Hematopoietic multipotent progenitor cell treated with erythropoietin and hydrocortisone succinate and interleukin-3 and kit ligand, for 17 days (in vitro differentiated cells): ENCODE data around the gene PLK3.
"Not testable (repeated sequence)": the region's sequence is repeated elsewhere in the genome, so short reads cannot be mapped to it uniquely, and the experiment has no call there.

Experiments used
- DNase-seq: peaks from one replicate; pipeline ENCODE4 v3.0.0-alpha.2; 2015; ENCODE audit warnings: low spot score

The PLK3 gene

DNA sequence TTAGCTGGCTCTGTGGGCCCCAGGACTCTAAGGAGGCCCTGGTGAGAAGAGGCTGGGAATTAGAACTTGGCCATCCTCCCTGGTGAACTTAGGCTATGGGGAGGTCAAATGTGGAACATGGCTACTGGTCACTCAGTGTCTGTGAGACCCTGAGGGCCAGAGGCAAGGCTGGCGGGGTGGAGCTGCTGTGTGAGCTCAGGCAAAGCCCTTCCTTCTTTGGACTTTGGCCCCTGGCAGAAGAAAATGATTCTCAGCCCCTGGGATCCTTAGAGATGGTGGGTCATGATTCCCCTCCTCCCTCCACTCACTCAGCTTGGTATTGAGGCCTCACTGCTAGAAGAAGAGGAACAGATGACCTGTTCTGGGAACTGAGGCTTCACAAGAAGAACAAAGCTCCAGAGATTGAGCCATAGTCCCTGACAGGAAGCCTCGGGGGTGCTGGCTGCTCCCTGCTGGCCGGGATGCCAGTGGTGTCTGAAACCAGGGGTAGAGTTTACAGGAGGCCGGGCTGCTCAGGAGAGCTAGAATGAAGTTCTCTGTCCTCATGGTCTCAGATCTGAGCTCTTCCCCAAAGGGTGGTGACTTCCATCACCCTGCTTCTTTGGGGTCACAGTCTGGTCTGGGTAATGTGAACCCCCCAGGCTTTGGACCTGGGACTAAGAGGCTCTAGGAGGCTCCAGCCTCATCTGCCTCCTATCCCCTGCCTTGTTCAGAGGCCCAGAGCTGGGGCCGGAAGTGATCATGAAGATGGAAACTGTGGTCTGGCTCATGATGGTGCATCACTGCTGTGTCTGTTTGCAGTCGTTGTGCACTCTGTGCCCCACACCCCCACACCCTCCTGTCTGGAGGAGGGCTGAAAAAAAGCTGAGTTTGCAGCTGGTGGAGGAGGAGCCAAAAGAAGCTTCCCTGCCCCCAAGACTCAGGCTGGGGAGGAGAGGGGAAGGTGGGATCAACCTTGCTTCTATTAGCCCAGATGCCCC, 9.1 kb downstream of the PLK3 start:
- DNase-seq: peak; percentile 41

DNA sequence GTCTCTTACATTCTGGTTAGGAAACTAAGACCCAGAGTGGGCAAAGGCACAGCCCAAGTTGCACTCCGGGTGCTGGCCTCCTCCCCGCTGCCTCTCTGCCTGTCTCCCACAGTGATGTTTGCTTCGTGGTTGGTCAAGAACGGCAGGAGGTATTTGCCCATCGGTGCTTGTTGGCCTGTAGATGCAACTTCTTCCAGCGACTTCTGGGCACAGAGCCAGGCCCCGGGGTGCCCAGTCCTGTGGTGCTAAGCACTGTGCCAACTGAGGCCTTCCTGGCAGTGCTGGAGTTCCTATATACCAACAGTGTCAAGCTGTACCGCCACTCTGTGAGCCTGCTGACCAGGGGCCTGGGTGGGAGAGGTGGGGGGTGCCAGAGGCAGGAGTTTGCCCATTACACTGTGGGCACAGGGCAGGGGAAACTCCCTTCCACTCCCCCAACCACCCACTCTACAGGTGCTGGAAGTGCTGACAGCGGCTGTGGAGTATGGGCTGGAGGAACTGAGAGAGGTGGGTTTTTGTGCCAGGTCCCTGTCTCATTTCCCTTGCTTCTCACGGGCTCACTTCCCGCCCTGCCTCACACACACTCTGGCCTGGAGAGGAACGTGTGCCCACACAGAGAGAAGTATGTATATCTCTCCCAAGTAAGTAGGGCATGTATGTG, 10.1 kb downstream of the PLK3 start:
- DNase-seq: peak; percentile 66

DNA sequence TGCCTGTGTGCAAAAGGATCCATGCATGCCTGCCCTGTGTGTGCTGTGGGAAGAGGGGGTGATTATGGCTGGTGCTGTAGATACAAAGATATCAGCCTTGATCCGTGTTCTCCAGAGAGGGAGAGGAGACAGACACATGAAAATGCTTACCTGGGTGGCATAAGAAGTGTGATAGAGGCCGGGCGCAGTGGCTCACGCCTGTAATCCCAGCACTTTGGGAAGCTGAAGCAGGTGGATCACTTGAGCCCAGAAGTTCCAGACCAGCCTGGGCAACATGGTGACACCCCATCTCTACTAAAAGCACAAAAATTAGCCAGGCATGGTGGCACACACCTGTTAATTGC, 10.6 kb downstream of the PLK3 start:
- not testable (repeated sequence) for DNase-seq

DNA sequence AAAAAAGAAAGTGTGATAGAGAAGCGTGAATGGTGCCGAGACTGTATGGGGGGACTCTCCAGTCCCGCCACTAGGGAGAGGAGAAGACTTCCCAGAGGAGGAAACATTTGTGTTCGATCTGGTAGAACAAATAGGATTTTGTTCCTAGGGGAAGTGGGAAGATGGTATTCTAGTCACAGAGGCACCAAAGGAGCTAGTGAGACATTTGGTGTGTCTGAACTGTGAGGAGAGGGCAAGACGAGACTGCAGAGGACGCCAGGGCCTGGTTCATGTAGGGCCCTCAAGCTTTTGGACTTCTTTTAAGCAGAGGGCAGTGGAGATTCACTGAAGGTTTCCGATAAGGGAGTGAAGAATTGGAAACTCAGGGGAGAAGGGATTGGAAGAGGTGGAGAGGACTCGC, 11.1 kb downstream of the PLK3 start:
- no peak for DNase-seq

DNA sequence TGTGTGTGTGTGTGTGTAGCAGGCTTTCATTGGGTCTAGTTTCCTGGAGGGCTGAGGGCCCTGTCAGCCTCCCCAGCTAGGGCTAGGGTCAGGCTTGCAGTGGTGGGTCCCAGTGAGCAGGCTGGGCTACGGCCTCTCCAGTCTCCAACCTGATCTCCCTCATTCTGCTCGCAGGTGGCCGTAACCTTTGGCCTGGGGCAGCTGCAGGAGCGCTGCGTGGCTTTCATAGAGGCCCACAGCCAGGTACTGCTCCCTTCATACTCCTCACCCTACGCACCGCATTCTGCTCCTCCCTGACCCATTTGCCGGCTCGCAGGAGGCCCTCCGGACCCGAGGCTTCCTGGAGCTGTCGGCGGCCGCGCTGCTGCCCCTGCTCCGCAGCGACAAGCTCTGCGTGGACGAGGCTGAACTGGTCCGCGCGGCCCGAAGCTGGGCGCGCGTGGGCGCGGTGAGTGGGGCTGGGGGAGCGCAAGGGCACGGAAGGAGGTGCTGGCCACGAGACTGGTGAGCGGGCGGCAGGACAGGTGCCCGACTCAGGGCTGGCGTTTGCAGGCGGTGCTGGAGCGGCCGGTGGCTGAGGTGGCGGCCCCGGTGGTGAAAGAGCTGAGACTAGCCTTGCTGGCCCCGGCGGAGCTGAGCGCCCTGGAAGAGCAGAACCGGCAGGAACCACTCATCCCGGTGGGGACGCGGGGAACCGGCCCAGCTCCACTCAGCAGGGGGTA, 12.8 kb downstream of the PLK3 start:
- no peak for DNase-seq

DNA sequence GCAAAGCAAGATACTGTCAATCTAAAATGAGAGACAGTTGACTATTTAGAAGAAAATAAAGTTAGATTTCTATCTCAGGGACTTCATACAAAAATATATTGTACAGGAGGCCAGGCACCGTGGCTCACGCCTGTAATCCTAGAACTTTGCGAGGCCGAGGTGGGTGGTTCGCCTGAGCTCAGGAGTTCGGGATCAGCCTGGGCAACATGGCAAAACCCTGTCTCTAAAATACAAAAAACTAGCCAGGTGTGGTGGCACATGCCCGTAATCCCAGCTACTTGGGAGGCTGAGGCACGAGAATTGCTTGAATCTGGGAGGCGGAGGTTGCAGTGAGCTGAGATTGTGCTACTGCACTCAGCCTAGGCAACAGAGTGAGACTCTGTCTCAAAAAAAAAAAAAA, 15.7 kb downstream of the PLK3 start:
- DNase-seq: not testable (repeated sequence)

DNA sequence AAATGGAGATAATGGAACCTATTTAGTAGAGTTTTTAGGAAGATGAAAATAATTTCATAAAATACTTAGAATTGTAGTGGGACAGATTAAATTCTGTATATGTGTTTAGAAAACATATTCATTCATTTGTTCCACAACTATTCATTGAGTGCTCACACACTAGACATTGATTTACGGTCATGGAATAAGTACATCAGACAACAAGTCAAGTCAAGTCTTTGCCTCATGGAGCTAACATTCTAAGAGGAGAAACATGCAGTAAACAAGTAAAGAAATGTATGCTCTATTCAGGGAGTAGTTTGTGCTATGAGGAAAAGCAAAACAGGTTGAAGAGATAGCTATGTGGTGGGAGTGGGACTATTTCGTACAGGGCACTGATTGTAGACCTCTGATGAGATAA, 17.1 kb downstream of the PLK3 start:
- no peak for DNase-seq

DNA sequence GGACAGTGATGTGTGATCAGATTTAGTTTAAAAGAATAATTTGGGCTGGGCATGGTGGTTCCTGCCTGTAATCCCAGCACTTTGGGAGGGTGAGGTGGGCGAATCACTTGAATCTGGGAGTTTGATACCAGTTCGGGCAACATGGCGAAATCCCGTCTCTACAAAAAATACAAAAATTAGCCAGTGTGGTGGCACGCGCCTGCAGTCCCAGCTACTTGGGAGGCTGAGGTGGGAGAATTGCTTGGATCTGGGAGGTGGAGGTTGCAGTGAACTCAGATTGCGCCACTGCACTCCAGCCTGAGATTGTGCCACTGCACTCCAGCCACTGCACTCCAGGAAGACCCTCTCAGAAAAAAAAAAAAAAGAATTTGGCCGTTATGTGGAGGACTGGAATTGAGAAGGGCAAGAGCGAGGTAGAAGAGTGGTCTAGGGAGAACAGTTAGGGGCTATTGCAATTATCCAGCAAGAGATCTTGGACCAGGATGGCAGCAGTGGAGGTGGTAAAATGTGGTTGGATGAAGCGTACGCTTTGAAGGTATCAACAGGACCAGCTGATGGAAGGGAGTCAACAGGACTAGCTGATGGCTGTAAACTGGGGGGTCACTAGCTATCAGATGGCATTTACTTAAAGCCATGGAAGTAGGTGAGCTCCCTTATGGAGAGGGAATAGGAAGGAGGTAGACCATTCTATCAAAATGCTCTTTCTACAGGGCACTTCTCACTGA, 17.8 kb downstream of the PLK3 start:
- DNase-seq: no peak

DNA sequence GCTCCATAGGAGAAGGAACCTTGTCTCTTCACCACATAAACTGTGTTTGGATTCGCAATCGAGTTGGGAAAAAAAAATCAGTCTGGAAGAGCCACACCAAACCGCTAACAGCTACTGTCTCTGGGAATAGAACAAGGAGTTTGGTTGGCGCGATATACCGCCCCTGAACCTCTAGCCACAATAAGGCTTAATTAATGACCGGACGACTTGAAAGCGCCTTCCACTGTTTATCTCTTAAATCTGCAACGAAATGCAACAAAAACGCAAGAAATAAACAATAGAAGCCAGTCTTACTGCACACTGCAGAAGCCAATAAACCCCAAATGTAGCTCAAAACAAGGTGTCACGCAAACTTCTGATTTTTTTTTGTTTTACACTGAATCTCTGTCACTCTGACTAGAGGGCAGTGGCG, 19.0 kb downstream of the PLK3 start:
- no peak for DNase-seq

DNA sequence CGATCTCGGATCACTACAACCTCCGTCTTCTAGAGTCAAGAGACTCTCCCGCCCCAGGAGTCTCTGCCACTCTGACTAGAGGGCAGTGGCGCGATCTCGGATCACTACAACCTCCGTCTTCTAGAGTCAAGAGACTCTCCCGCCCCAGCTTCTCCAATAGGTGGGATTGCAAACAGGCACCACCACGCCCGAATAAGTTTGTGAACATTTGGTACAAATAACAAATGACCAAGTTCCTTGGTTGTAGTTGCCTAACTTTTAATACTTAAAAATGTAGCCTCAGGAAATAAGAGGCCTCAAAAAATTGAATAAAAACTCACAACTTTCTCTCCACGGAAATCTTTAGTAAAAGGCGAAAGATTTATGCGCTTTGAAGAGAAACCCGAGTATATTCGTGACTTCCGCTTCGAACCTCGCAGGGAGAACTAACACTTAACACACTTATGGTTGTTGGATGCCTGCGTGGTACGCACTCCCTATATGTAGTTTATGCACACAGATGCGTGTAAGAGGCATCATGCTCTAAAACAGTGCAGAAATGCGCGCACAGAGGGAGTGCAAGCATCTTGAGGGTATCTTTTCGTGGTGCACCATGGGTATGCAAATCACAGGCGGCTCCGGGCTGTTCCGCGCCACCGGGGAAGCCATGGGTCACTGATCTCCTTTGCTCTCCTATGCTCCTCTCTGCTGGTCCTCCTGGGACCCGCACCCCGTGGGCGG, 19.6 kb downstream of the PLK3 start:
- DNase-seq: peak; percentile 78

DNA sequence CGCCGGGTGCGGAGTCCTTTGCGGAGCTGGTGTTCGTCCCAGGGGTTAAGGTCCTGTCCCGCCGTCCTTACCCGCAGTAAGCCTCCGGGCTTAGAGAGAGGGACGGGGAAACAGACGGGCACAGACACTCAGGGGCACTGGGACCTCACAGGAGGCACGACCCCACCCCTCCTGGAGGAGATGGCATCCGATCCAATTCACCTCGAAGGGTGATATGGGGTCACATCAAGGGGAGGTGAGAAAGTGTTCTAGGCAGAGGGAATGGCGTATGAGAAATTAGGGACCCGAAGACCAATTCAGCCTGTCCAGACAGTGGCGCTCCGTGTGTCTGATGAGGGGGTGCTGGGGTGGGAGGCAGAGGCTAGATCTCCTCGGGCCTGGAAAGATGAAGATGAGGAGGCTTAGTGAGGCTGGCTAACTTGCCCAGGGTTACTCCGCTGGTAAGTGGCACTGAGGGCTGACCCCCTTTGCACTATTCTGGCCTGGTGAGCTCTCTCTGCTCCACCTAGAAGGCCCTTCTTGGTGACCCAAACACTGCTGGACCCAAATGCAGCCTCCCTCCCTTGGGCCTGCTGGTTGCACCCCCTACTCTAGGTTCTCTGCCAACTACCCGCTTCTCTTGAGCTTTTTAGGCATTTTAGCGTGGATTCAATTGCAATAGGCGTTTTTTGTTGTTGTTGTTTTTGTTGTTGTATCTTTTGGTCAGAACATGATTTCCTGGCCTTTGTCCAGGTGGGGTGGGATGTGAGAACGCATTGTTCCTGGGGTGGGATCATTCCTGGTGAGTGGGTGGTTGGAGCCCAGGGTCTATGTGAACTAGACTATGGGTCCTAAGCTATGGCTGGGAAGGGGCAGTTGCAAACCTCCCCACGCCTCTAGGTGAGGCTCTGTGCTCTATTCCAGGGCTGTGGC, 20.4 kb downstream of the PLK3 start:
- no peak for DNase-seq

DNA sequence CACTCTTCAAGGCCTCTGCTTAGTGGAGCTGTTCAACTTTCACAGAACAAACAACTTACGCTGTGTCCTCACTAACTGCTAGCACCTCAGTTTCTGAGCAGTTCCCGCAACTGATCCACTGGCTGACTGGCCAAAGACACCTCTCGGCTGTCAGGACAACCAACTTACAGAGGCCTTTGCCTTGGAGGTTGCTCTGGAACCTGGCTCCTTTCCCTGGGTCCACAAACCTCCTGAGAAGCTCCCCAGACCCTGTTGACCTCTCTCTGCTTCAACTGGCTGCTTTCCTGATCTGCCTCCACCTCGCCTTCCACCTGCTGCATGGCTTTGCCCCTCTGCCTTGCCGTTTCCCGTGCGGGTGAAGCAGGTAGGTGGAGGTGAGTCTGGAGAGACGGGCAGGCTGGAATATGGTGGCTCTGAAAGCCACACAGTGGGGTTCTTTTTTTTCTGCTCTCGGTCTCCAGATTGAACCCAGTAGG, 21.1 kb downstream of the PLK3 start:
- no peak for DNase-seq

DNA sequence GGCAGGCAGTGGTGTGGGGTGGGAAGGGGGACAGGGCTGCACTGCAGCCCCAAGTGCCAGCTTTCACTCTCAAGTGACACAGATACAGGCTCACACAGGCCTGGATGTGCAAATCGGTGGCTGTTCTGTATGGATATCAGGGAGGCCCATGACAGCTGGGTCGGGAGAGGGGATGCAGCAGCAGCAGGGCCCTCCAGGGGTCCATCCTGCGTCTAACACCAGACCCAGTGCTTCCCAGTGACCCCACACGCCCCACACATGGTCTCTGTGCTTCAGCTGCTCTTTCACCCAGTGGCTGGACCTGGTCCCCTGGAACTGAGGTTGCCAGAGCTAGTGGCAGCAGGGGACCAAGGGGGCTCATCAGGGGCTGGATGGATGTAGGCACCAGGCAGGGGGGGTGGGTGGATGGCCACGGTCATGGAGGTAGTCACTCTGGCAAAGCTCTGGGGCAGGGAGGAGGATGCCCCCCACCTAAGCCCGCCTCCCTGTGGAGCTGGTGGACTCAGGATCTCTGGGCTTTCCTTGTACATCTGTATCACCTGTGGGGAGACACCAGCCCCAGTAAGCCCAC, 22.0 kb downstream of the PLK3 start:
- DNase-seq: no peak

DNA sequence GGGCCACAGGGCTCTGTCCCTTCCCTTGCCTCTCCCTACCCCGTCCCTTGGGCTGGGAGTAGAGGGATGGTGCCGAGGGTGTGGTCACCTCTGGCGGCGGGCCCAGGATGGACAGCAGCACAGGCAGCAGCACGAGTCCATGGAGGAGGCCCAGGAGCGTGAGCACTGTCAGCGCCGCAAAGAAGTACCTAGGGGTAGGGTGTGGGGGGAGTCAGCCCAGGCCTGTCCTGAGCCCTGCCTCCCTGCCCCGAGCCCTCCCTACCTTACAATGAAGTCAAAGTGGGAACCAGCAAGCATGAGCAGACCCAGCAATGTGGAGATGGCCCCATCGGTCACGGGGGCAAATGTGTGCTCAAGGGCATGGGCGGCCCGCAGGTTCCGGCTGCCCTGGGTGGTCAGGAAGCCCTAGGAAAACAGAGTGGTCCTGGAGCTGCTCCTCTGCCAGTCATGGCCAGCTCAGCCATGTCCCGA, 22.8 kb downstream of the PLK3 start:
- no peak for DNase-seq

DNA sequence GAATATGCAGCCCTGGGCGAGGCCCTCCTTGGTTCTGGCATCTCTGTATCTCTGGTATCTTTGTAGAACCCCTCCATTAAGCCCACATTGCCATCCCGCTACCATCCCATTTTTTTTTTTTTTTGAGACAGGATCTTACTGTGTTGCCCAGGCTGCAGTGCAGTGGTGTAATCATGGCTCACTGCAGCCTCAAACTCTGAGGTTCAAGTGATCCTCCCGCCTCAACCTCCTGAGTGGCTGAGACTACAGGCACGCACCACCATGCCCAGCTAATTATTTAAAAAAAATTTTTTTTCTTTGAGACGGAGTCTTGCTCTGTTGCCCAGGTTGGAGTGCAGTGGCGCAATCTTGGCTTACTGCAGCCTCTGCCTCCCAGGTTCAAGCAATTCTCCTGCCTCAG, 24.2 kb downstream of the PLK3 start:
- DNase-seq: not testable (repeated sequence)

DNA sequence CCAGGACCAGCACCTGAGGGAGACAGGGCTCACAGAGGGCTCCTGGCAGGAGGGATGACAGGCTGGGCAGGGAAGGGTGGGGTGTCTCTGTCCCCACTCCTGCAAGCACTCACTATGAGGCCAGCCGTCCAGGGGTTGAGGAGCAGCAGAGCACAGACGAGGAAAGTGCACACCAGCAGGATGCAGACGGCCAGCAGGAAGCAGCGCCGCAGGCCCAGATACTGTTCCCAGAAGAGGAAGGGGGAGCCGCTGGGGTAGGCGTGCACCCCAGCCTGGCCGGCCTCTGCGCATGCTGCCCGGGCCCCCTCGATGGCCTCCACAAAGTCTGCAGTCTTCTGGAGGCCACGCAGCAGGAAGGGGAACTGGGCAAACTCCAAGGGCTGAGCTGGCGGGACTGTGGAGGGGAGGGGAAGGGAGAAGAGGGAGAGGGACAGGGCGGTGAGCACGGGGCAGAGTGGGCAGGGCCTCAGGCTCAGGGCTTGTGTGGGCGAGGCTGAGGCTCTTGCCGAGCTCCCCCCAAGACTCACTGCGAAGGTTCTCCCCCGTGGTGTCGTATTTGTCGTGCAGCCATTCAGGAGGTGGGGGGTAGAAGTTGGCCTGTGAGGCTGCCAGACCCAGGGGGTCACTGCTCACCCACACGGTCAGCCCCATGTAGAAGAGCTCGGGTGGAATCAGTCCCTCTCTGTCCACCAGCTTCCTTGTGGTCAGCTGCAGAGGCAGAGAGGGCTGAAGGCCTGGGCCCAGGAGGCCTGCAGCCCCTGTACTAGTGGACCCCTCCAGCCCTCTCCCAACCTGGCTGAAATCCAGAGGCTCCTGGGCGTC, 26.4 kb downstream of the PLK3 start:
- DNase-seq: peak; percentile 19

DNA sequence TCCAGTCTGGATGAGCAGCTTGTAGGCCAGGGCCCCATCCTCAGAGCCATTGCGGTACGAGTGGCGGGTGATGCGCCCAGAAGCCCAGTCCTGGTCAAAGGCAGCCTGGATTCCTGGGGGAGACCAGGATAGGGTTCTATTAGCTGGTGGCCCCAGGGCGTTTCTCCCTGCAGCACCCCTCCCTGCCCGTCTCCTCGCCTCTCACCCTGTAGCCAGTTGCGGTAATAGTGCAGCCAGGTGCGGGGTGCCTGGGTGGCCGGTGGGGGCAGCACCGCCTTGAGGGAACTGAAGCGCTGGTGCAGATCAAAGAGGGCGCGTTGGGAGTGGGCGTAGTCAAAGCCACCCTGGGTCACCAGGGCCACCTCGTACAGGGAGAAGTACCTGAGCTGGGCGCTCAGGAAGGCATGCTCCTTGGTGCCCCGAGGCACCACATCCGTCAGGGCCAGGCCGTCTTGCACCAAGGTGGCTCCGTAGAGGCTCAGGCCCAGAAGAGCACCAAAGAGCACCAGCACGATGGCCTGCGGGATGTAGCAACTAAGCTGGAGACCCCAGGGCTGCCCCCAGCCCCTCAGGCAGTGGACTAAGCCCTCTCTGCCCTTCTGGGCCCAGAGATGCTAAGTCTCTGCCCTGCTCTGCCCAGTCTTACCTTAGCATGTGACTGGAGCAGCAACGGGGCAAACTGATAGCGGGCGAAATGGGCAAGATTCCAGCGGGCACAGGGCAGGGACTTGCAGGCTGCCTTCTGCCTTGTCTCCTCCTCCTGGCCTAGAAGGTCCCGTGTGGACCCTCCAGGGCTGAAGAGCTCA, 27.2 kb downstream of the PLK3 start:
- DNase-seq: peak; percentile 85
